Measurements from ENCODE around the gene CASQ2.

Gene CASQ2

DNA sequence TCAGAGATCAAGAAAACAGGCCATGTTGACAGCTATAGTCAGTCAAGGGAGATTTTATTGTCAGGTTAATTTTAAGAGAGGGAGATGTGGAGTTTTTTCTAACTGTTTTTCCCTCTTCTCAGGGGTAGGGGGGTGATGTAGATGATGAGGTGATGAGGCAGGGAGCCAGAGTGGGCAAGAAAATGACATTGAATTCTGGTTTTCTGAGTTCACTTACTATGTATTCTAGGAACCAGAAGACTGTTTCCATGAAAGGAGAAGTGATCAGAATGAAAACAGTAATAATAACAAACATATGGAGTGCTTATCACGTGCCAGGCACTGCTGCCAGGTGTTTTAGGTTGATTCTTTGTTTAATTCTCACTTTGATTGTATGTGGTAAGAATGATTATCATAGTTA lies 40.2 kb downstream of the CASQ2 start:
- no peak for DNase-seq (ENCODE audit: low spot score)
- in situ Hi-C loops (cut with MboI; ENCODE audit: low pct_unique_long_range_greater_than_20kb, low sequenced_read_pairs, unreplicated experiment) = no loop called here
- TF ChIP-seq CTCF (IDR thresholded peaks at IDR 0.05; ENCODE audit: extremely low read depth, insufficient read depth, missing control alignments) = no peak

- in situ Hi-C loops (cut with MboI; ENCODE audit: low pct_unique_long_range_greater_than_20kb, low sequenced_read_pairs, unreplicated experiment) = no loop called here
- no peak for DNase-seq (ENCODE audit: low spot score)
- TF ChIP-seq CTCF (IDR thresholded peaks at IDR 0.05; ENCODE audit: extremely low read depth, insufficient read depth, missing control alignments) = no peak
Observed at GRCh38 chr1:115727706-115728249, 40.7 kb downstream of the CASQ2 start.

GRCh38 chr1:115726570-115726969 lies 41.9 kb downstream of the CASQ2 start:
- in situ Hi-C loops (cut with MboI; ENCODE audit: low pct_unique_long_range_greater_than_20kb, low sequenced_read_pairs, unreplicated experiment) = no loop called here
- no peak for TF ChIP-seq CTCF (IDR thresholded peaks at IDR 0.05; ENCODE audit: extremely low read depth, insufficient read depth, missing control alignments)

DNA sequence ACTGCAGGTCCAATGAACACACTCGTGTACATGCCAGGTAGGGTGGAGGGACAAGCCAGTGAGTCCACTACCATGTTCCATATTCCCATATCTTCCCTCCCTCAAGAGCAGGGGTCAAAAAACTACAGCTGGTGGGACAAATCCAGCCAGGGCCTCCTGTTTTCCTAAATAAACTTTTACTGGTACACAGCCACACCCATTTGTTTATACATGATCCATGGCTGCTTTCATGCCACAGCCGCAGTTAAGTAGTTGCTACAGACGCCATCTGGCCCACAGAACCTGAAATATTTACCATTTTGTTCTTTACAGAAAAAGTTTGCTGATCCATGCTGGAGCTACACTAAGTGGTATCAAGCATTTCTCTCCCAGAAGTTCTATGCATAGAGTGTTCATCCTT lies 42.4 kb downstream of the CASQ2 start:
- in situ Hi-C loops (cut with MboI; ENCODE audit: low pct_unique_long_range_greater_than_20kb, low sequenced_read_pairs, unreplicated experiment) = no loop called here
- no peak for DNase-seq (ENCODE audit: low spot score)
- no peak for TF ChIP-seq CTCF (IDR thresholded peaks at IDR 0.05; ENCODE audit: extremely low read depth, insufficient read depth, missing control alignments)

More at GRCh38 chr1:115726570-115726969, 41.9 kb downstream of the CASQ2 start:
- DNase-seq (ENCODE audit: low spot score) = no peak

DNA sequence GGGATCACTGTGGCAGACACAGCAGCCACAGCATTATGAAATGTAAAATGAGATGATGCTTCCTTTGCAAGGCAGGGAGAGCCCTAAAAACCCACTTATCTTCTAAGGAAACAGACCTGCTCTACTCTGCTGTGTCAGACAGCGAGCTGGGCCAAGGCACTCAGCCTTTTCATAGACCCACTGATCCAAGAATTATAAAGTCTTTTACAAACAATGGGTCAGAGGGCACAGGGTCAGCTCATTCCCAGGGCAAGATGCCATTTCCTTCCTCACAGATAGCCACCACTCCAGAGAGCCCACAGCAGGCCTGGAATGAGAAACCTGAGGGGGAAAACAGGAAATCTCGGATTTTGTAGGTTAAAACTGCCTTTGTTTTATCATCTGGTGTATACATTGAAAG lies 42.9 kb downstream of the CASQ2 start:
- in situ Hi-C loops (cut with MboI; ENCODE audit: low pct_unique_long_range_greater_than_20kb, low sequenced_read_pairs, unreplicated experiment) = no loop called here
- DNase-seq (ENCODE audit: low spot score) = no peak
- no peak for TF ChIP-seq CTCF (IDR thresholded peaks at IDR 0.05; ENCODE audit: extremely low read depth, insufficient read depth, missing control alignments)

GRCh38 chr1:115723756-115724155 lies 44.8 kb downstream of the CASQ2 start:
- in situ Hi-C loops (cut with MboI; ENCODE audit: low pct_unique_long_range_greater_than_20kb, low sequenced_read_pairs, unreplicated experiment) = no loop called here

More at GRCh38 chr1:115723756-115724155, 44.8 kb downstream of the CASQ2 start:
- no peak for TF ChIP-seq CTCF (IDR thresholded peaks at IDR 0.05; ENCODE audit: extremely low read depth, insufficient read depth, missing control alignments)
- DNase-seq (ENCODE audit: low spot score) = no peak

Measured in GM13977 (cell line).